Caco-2 (cell line): ENCODE measurements around the gene GPR137B. TPM values are rescaled to one million over a fixed set of nuclear protein-coding genes. Genes with fewer than 3 reads are reported as not detected.
A peak's percentile ranks its signal among the peaks of the same experiment; 100 is the strongest.

ENCODE experiments used
- BruUV-seq: library from RNA; stranded (reverse); fragments of 400-500 nt; replicated peaks from 2 replicates; lab custom pipeline; 2021; lab: Mats Ljungman, UMichigan
- CTCF ChIA-PET: fragments of 300-600 bp; sonication (Branson Sonifier 250); formaldehyde crosslinking; loops from one replicate; lab custom pipeline; 2022; ENCODE audit warnings: antibody characterized with exemption; lab: Charles Lee
- POLR2A ChIA-PET: fragments of 300-600 bp; sonication (Branson Sonifier 250); formaldehyde crosslinking; loops from one replicate; lab custom pipeline; 2022; ENCODE audit warnings: antibody characterized with exemption; lab: Charles Lee
- DNase-seq, 2 experiments: peaks; one replicate each; pipeline versions ENCODE4 v3.0.0 to v3.0.0-alpha.2; 2020 to 2022
- H3K27me3 ChIP-seq: replicated peaks from 2 replicates; pipeline ENCODE4 v1.6.0; 2011; ENCODE audit warnings: low read length; ENCODE audit not compliant: control insufficient read depth, insufficient read depth
- H3K36me3 ChIP-seq: 2 replicates; pipeline ENCODE4 v1.5.1; 2011; ENCODE audit warnings: low read length; ENCODE audit not compliant: control insufficient read depth, insufficient read depth
- H3K4me1 ChIP-seq: fragments of 250-450 bp; sonication (Bioruptor Pico); 2 replicates; pipeline ENCODE4 v1.5.1; 2020; ENCODE audit warnings: mild to moderate bottlenecking
- H3K4me3 ChIP-seq: 2 replicates; pipeline ENCODE4 v1.5.1; 2011; ENCODE audit warnings: low read depth, mild to moderate bottlenecking, control low read depth, low read length
- H3K9me3 ChIP-seq: fragments of 250-450 bp; sonication (Bioruptor Pico); 2 replicates; pipeline ENCODE4 v1.5.1; 2020; ENCODE audit warnings: mild to moderate bottlenecking, moderate library complexity
- H3K27ac Mint-ChIP-seq: one replicate; pipeline ENCODE4 v1.8.0; 2022; ENCODE audit warnings: mixed read lengths; ENCODE audit not compliant: unreplicated experiment
- H3K27me3 Mint-ChIP-seq: one replicate; pipeline ENCODE4 v1.8.0; 2022; ENCODE audit warnings: mixed read lengths; ENCODE audit not compliant: insufficient read depth, unreplicated experiment
- H3K36me3 Mint-ChIP-seq: one replicate; pipeline ENCODE4 v1.8.0; 2022; ENCODE audit warnings: mild to moderate bottlenecking, mixed read lengths; ENCODE audit not compliant: insufficient read depth, unreplicated experiment
- H3K4me1 Mint-ChIP-seq: one replicate; pipeline ENCODE4 v1.8.0; 2022; ENCODE audit warnings: low read depth, mixed read lengths; ENCODE audit not compliant: unreplicated experiment
- H3K4me3 Mint-ChIP-seq: one replicate; pipeline ENCODE4 v1.8.0; 2022; ENCODE audit warnings: mild to moderate bottlenecking, moderate library complexity, mixed read lengths; ENCODE audit not compliant: unreplicated experiment
- H3K9me3 Mint-ChIP-seq: one replicate; pipeline ENCODE4 v1.8.0; 2022; ENCODE audit warnings: mixed read lengths; ENCODE audit not compliant: unreplicated experiment
- intact Hi-C: fragments of 100-400 bp; cut with micrococcal nuclease; formaldehyde crosslinking; loops from one replicate; pipeline ENCODE4 v1.10.0; 2022; ENCODE audit not compliant: unreplicated experiment
- total RNA-seq: library from RNA; stranded (reverse); gene quantifications from 2 replicates; pipeline ENCODE4 v1.2.3, GENCODE V29; 2022
- TF ChIP-seq, protein P1 (sequence below), 2 experiments: fragments of 200-600 bp in 1 of 2; IDR thresholded peaks; 1 replicate in 1 of 2; 2 replicates in 1 of 2; pipeline versions ENCODE4 v1.5.1 to v1.8.0; 2011 to 2022; ENCODE audit warnings: antibody characterized with exemption in 1 of 2, control low read depth in 1 of 2, inconsistent platforms in 1 of 2, low read depth in 1 of 2, low read length in 1 of 2, mild to moderate bottlenecking in 1 of 2, moderate library complexity in 1 of 2; ENCODE audit not compliant: insufficient read depth in 1 of 2, severe bottlenecking in 1 of 2, unreplicated experiment in 1 of 2

Gene GPR137B
- total RNA-seq, 1 experiment from 2014 or later, result 5.9 TPM

GRCh38 chr1:236158719-236159118 is 16.4 kb downstream of the GPR137B start:
- H3K4me3 Mint-ChIP-seq, result no peak overlapping the region
- peaks cover 33% of the 10 kb centered on the region for H3K4me1 ChIP-seq
- no peak for DNase-seq
- intact Hi-C loops, result no loop called here
- ChIA-PET CTCF (no interaction called here), POLR2A (no interaction called here)
- TF ChIP-seq, protein P1, sequence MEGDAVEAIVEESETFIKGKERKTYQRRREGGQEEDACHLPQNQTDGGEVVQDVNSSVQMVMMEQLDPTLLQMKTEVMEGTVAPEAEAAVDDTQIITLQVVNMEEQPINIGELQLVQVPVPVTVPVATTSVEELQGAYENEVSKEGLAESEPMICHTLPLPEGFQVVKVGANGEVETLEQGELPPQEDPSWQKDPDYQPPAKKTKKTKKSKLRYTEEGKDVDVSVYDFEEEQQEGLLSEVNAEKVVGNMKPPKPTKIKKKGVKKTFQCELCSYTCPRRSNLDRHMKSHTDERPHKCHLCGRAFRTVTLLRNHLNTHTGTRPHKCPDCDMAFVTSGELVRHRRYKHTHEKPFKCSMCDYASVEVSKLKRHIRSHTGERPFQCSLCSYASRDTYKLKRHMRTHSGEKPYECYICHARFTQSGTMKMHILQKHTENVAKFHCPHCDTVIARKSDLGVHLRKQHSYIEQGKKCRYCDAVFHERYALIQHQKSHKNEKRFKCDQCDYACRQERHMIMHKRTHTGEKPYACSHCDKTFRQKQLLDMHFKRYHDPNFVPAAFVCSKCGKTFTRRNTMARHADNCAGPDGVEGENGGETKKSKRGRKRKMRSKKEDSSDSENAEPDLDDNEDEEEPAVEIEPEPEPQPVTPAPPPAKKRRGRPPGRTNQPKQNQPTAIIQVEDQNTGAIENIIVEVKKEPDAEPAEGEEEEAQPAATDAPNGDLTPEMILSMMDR (IDR thresholded peaks at IDR 0.05; ENCODE audit: insufficient read depth in 1 of 2, low read depth in 1 of 2, low read length in 1 of 2, severe bottlenecking in 1 of 2, unreplicated experiment in 1 of 2), result no peak
- no peaks in the 10 kb centered on the region for H3K27me3 ChIP-seq
- H3K9me3 Mint-ChIP-seq, result peaks cover 14% of the 10 kb centered on the region
- H3K27ac Mint-ChIP-seq, result peak overlapping the region; percentile 80
- H3K4me3 ChIP-seq, result no peak overlapping the region
- H3K9me3 ChIP-seq, result peaks cover 10% of the 10 kb centered on the region
- no peaks in the 10 kb centered on the region for H3K27me3 Mint-ChIP-seq
- H3K4me1 Mint-ChIP-seq, result peaks cover 29% of the 10 kb centered on the region
- peaks cover 17% of the 10 kb centered on the region for H3K36me3 Mint-ChIP-seq
- H3K36me3 ChIP-seq, result no peaks in the 10 kb centered on the region
- BruUV-seq, result no TSS peak

- Mint-ChIP-seq H3K27ac (peak overlapping the region; percentile 80), H3K4me1 (peaks cover 34% of the 10 kb centered on the region), H3K9me3 (peaks cover 14% of the 10 kb centered on the region), H3K36me3 (peaks cover 17% of the 10 kb centered on the region), H3K4me3 (no peak overlapping the region), H3K27me3 (no peaks in the 10 kb centered on the region)
- ChIA-PET POLR2A (no interaction called here), CTCF (no interaction called here)
- H3K4me1 ChIP-seq, result peaks cover 33% of the 10 kb centered on the region
- BruUV-seq, result no TSS peak
- intact Hi-C loops, result no loop called here
- peaks cover 10% of the 10 kb centered on the region for H3K9me3 ChIP-seq
- no peak overlapping the region for H3K4me3 ChIP-seq
- H3K36me3 ChIP-seq, result no peaks in the 10 kb centered on the region
- DNase-seq, result peak; percentile 74 to 82
- H3K27me3 ChIP-seq, result no peaks in the 10 kb centered on the region
- TF ChIP-seq, protein P1 (IDR thresholded peaks at IDR 0.05; ENCODE audit: insufficient read depth in 1 of 2, low read depth in 1 of 2, low read length in 1 of 2, severe bottlenecking in 1 of 2, unreplicated experiment in 1 of 2), result no peak
Observed at GRCh38 chr1:236159704-236160539, 17.6 kb downstream of the GPR137B start.

GRCh38 chr1:236160540-236161127 is 18.3 kb downstream of the GPR137B start:
- CTCF ChIA-PET, result interaction anchor here (0.6 kb wide), 1 partner anchor 55 kb away, joined by 3 read pairs; no protein-coding TSS in a partner anchor
- no peaks in the 10 kb centered on the region for H3K27me3 Mint-ChIP-seq
- Histone ChIP-seq H3K36me3 (no peaks in the 10 kb centered on the region), H3K9me3 (peaks cover 10% of the 10 kb centered on the region), H3K4me1 (peaks cover 33% of the 10 kb centered on the region), H3K27me3 (no peaks in the 10 kb centered on the region), H3K4me3 (no peak overlapping the region)
- peak overlapping the region; percentile 41 for H3K27ac Mint-ChIP-seq
- POLR2A ChIA-PET, result no interaction called here
- H3K4me1 Mint-ChIP-seq, result peaks cover 34% of the 10 kb centered on the region
- intact Hi-C loops, result no loop called here
- peaks cover 14% of the 10 kb centered on the region for H3K9me3 Mint-ChIP-seq
- H3K36me3 Mint-ChIP-seq, result peaks cover 17% of the 10 kb centered on the region
- TF ChIP-seq, protein P1 (IDR thresholded peaks at IDR 0.05; ENCODE audit: insufficient read depth in 1 of 2, low read depth in 1 of 2, low read length in 1 of 2, severe bottlenecking in 1 of 2, unreplicated experiment in 1 of 2), result no peak
- no peak for DNase-seq
- no TSS peak for BruUV-seq
- no peak overlapping the region for H3K4me3 Mint-ChIP-seq
